OCI-LY3 (cell line): ENCODE data around the gene ANKZF1.
"Not testable (repeated sequence)": the region's sequence is repeated elsewhere in the genome, so short reads cannot be mapped to it uniquely, and the experiment has no call there.

Experiments used
- EZH2phosphoT487 ChIP-seq: fragments of 200-600 bp; shearing (Covaris generic); IDR thresholded peaks from 2 replicates; pipeline ENCODE4 v1.6.1; 2018; ENCODE audit warnings: antibody characterized with exemption, mixed run types, low read depth
- TF ChIP-seq, protein P1 (sequence below): fragments of 200-600, 300-600 bp; sonication (generic); IDR thresholded peaks from 2 replicates; pipeline ENCODE4 v1.5.1; 2014; ENCODE audit warnings: antibody characterized with exemption, low read length, low read depth

DNA sequence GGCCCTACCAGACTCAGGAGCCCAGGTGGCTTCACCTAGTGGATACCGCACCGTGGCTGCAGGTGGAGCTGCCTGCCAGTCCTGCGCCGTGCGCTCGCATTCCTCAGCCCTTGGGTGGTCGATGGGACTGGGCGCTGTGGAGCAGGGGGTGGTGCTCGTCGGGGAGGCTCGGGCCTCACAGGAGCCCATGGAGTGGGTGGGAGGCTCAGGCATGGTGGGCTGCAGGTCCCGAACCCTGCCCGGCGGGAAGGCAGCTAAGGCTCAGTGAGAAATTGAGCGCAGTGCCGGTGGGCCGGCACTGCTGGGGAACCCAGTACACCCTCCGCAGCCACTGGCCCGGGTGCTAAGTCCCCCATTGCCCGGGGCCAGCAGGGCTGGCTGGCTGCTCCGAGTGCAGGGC lies 28.3 kb upstream of the ANKZF1 start:
- TF ChIP-seq, protein P1, sequence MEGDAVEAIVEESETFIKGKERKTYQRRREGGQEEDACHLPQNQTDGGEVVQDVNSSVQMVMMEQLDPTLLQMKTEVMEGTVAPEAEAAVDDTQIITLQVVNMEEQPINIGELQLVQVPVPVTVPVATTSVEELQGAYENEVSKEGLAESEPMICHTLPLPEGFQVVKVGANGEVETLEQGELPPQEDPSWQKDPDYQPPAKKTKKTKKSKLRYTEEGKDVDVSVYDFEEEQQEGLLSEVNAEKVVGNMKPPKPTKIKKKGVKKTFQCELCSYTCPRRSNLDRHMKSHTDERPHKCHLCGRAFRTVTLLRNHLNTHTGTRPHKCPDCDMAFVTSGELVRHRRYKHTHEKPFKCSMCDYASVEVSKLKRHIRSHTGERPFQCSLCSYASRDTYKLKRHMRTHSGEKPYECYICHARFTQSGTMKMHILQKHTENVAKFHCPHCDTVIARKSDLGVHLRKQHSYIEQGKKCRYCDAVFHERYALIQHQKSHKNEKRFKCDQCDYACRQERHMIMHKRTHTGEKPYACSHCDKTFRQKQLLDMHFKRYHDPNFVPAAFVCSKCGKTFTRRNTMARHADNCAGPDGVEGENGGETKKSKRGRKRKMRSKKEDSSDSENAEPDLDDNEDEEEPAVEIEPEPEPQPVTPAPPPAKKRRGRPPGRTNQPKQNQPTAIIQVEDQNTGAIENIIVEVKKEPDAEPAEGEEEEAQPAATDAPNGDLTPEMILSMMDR: not testable (repeated sequence)
- not testable (repeated sequence) for TF ChIP-seq EZH2phosphoT487
